Fibroblast of peridontal ligament (primary cell): Measurements from ENCODE around the gene SACM1L.

ENCODE experiments used
- DNase-seq: peaks from one replicate; pipeline ENCODE4 v3.0.0-alpha.2; 2010; ENCODE audit errors: extremely low read depth

The SACM1L gene

DNA sequence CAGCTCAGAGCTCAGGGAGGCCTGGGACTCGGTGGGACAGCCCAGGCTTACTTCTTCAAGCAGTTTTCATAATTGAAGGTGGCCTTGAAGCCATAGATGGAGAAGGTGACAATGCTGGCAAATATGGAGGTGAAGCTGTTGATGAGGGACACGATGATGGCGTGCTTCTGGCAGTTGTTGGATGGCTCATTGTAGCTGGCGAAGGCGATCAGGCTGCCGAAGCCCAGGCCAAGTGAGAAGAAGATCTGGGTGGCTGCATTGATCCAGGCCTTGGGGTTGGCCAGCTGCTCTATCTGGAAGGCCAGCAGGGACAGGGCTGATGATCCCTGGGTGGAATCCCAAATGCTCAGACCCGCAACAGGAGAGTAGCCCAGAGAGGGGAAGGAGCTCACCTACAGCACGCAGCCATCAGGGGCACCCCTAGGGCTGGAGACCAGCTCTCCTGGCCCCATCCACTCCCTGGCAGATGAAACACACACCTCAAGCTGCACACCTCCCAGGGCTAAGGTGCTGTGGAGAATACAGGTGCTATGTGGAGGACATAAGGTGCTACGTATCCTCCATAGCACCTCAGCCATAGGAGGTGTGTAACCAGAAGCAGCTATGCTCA lies 82.1 kb downstream of the SACM1L start:
- no peak for DNase-seq

DNA sequence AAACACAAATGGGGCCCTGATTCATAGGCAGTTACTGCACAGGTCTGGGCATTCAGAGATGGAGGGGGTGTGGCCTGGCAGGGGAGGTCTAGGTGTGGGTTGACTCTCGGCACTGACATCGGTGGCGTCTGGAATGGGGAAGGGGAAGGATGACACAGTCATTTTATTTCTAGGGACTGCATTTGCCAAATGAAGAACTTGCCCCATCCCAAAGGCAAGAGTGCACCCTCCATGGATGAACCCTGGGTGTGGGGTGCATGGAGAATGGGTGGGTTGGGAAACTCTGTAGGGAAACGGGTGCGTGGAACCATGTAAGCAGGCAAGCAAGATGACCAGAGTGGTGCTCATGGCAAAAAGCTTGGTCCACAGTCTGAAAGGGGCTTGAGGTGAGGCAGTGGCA lies 82.6 kb downstream of the SACM1L start:
- DNase-seq: no peak

DNA sequence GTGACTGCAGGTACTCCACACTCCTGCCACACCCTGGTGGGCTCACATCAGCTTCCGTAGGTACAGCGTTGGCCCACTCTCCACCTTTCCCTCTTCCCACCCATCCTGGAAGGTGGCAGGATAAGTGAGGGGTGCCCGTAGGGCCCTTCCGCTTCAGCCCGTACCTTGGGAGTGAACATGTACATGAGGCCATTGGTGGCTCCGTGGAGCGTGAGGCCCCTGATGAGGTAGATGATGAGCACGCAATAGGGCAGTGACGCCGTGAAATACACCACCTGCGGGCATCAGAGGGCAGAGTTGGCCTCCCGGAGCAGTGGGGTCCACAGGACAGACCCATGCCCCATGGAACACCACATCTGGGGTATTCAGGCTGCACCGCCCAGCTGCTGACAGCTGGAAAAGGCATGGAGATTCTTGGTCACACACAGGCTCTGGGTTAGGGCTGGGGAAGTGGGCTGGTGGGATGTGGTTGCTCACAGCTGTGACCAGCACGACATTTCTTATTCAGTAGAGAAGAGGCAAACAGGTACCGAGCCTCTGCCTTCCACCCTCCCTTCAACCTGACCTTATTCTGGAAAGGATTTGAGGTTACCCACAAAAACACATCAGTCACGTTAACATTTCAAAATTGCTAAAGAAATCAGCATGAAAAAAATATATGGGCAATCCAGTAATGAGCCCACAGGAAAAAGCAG lies 83.3 kb downstream of the SACM1L start:
- DNase-seq: no peak

DNA sequence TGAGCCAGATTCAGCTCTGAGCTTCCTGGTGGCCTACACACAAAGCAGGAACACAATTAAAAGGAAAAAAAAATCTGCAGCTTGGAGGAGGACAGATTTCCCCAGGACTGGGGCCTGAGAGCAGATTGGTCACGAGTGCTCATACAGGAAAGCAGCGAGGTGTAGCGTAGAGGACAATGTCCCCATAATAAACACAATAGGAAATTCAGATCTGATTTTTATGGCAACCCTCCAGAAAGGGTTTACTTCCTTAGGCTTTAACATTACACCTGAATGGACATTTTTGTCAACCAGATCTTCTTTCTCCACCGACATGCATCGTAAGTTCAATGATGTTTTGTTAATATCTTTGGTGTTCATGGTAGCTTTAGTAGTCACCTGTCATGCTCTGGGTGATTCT lies 83.9 kb downstream of the SACM1L start:
- DNase-seq: no peak

DNA sequence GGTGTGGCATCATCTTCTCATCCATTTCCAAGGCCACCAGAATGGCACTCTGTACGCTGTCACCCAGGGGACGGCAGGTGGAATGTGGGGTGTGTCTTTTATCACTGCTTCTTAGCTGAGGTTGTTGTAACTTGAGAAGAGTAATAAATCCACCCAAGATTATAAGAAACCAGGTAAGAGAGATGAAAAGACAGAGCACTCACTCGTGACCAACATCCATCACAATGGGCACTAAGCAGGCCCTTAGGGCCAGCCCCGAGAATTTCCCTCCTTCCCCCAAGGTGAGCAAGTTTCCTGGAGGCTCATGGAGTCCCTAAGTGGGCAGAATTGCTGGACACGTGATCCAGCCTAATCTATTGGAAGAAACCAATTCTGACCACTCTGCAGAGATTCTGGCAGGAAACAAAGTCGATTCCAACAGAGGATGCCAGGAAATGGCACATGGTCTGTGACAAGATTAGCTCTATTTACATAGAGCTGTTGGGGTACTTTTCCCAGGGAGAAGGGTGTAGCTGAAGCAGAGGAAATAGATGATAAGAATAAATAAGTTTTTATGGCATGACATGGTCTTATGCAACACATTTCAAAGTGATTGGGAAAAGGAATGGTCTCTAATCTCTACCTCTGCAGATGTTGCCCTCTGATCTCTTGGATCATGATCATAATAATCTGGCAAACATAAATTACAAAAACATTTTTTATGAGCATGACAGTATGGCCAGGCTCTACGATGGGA lies 84.7 kb downstream of the SACM1L start:
- DNase-seq: no peak

GRCh38 chr3:45774581-45775521 lies 85.7 kb downstream of the SACM1L start:
- no peak for DNase-seq

- DNase-seq: no peak
Measured at GRCh38 chr3:45775571-45776300, 86.5 kb downstream of the SACM1L start.

- no peak for DNase-seq
Measured at GRCh38 chr3:45776301-45776595, 87.1 kb downstream of the SACM1L start.

GRCh38 chr3:45776611-45777010 lies 87.4 kb downstream of the SACM1L start:
- no peak for DNase-seq

GRCh38 chr3:45777111-45777745 lies 88.0 kb downstream of the SACM1L start:
- DNase-seq: no peak

- DNase-seq: no peak
Measured at GRCh38 chr3:45777746-45778386, 88.7 kb downstream of the SACM1L start.

GRCh38 chr3:45778761-45779201 lies 89.6 kb downstream of the SACM1L start:
- no peak for DNase-seq

DNA sequence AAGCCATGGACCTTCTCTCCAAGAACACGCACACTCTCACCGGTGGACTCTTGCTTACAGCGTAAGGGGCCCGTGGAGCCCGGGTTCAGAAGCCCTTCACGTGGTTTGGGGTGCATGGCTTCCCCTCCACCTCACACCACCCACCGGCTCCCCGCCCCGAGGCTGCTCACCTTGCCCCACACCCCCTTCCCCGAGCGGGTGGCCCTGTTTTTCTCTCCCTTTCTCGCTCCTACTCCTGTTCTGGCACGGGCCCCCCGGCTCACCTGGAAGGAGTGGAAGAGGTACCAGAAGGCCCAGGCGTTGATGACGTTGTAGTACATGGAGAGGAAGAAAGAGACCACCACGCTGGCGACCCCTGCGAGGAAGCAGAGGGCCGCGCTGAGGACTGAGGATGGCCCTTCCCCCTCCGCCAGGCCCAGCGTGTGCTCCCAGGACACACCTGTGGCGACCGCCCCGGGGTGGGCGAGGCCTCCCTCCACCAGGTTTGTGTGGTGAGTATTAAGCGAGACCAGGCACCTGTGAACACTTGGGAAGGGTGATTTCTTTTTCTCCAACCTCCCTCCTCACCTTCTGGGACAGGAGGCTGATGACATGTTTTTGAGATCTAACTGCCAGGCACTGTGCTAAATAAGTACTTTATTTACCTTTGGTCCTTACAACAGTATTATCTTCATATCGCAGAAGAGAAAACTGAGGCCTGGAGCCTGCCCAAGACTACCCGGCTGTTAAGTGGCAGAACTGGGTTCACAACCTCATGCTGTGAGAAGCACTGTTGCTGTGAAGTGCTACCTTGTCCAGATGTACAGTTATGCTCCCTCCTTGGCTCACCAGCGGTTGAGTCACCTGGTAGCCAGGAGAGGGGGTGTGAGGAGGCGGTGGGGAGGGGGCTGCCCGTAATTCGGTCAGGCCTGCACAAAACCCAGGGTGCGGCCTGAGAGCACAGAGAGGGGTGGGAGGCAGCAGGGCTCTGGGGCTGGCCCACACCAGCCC lies 90.8 kb downstream of the SACM1L start:
- no peak for DNase-seq

DNA sequence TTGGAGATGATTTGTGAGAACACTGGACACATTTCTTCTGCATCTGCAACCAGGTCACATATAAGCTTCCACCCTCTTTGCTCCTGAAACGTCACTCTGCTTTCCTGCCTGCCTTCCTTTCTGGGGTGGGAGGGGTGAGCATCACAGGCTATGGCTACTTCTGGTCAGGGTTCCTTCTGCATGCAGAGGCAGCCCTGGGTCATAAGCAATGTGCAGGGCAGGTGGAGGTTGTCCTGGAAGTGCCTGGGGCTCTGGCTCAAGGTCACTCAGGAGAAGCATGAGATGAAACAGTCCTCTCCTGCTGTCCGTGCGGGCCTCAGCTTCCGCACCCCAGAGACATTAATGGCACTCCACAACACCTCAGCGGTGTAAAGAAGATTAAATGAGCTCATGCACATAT lies 92.1 kb downstream of the SACM1L start:
- no peak for DNase-seq

DNA sequence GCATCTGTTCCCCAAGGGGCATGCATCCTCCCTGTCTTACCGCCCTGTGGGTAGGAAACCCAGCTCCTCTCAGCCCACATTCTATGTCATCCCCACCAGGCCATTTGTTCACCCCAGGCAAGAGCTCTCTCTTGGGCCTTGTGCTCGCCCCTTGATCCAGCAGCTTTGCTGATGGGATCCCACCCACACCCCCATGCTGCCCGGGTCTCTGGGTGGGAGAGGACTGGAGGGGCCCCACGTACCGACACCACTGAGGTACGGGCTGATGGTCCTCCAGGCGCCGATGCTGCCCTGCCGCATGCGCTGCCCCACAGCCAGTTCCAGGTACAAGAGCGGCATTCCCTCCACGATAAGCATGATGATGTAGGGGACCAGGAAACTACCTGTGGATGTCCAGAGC lies 92.6 kb downstream of the SACM1L start:
- DNase-seq: no peak

DNA sequence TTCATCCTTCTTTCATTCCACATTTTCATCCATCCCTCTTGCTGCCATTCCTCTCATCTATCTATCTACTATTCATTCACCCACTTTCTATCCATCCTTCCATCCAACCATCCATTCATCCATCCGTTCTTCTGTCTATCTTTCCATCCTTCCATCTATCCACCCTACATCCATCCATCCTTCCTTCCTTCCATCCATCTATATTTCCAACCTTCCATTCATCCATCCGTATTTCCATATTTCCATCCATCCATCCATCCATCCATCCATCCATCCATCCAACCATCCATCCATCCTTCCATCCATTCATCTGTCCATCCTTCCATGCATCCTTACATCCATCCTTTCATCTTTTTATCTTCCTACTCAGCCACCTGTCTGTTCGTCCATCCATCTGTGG lies 93.2 kb downstream of the SACM1L start:
- DNase-seq: no peak

DNA sequence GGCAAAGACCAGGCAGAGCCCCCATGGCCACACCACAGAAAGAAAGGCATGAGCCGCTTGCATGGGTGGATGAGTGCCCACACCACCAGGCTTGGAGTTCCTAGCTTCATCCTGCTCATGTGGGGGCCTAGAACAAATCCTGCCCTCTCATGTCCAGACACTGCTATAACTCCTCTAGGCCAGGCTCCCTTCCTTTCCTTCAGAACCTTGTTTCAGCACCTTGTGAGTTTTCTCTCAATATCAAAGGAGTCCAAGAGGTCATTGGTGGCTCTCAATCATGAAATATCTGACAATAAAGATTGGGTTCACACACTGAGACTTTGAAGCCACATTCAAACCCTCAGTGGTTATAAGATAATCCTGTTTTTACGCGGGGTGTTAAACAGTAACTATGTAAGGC lies 94.5 kb downstream of the SACM1L start:
- no peak for DNase-seq

GRCh38 chr3:45785605-45786150 lies 96.5 kb downstream of the SACM1L start:
- no peak for DNase-seq
